Uterus (tissue), 2 donors: ENCODE results near the gene DBNDD1.

Source experiments
- CTCF ChIP-seq, 4 experiments: fragments of 200-600 bp in 2 of 4; fragments of 450-650 bp in 2 of 4; sonication (generic) in 2 of 4; IDR thresholded peaks; one replicate each; pipeline ENCODE4 v1.5.1; 2016 to 2019; ENCODE audit warnings: antibody characterized with exemption in 4 of 4, mild to moderate bottlenecking in 2 of 4, moderate library complexity in 1 of 4
- POLR2A ChIP-seq, 2 donors: fragments of 450-650 bp; IDR thresholded peaks; one replicate each; pipeline ENCODE4 v1.6.1; 2016; ENCODE audit warnings: antibody characterized with exemption in 2 of 2, mild to moderate bottlenecking in 1 of 2, moderate library complexity in 1 of 2

- TF ChIP-seq POLR2A (IDR thresholded peaks at IDR 0.05) (no peak), CTCF (IDR thresholded peaks at IDR 0.05) (no peak)
Observed at GRCh38 chr16:89994389-89994720, 24.9 kb downstream of the DBNDD1 start.
